HG03025 (cell line): ENCODE results near the gene SPPL2A.
"Not testable (repeated sequence)": the region's sequence is repeated elsewhere in the genome, so short reads cannot be mapped to it uniquely, and the experiment has no call there.

Experiments used
- ATAC-seq: cut with Tn5 transposase; IDR thresholded peaks from one replicate; pipeline ENCODE4 v1.9.1; 2021; ENCODE audit warnings: mild to moderate bottlenecking, moderate library complexity; ENCODE audit not compliant: unreplicated experiment, low FRiP score

Gene SPPL2A

GRCh38 chr15:50694634-50695165, 70.8 kb downstream of the SPPL2A start:
- ATAC-seq: not testable (repeated sequence)

- no peak for ATAC-seq
Observed at GRCh38 chr15:50687302-50687902, 78.1 kb downstream of the SPPL2A start.

GRCh38 chr15:50686469-50687301, 78.8 kb downstream of the SPPL2A start, which contains the start of gene TRPM7:
TSS of gene TRPM7 (minus strand) at chr15:50686797. CDS start at chr15:50686533, 264 bp downstream.
- peak; percentile 85 for ATAC-seq

- peak; percentile 46 for ATAC-seq
Observed at GRCh38 chr15:50685976-50686468, 79.5 kb downstream of the SPPL2A start.

- ATAC-seq: no peak
Observed at GRCh38 chr15:50685191-50685975, 80.1 kb downstream of the SPPL2A start.

- no peak for ATAC-seq
Observed at GRCh38 chr15:50681467-50681866, 84.0 kb downstream of the SPPL2A start.

- ATAC-seq: no peak
Observed at GRCh38 chr15:50676799-50677483, 88.6 kb downstream of the SPPL2A start.

- no peak for ATAC-seq
Observed at GRCh38 chr15:50675535-50676144, 89.9 kb downstream of the SPPL2A start.

- ATAC-seq: no peak
Observed at GRCh38 chr15:50670115-50670514, 95.4 kb downstream of the SPPL2A start.

- ATAC-seq: no peak
Observed at GRCh38 chr15:50669611-50670010, 95.9 kb downstream of the SPPL2A start.

GRCh38 chr15:50665938-50666337, 99.6 kb downstream of the SPPL2A start:
- no peak for ATAC-seq

- no peak for ATAC-seq
Observed at GRCh38 chr15:50655555-50655954, 110.0 kb downstream of the SPPL2A start.

GRCh38 chr15:50653156-50653743, 112.3 kb downstream of the SPPL2A start:
- no peak for ATAC-seq

- no peak for ATAC-seq
Observed at GRCh38 chr15:50652671-50653070, 112.8 kb downstream of the SPPL2A start.
